ENCODE measurements around the gene STRA6. TPM values are rescaled to one million over a fixed set of nuclear protein-coding genes. Genes with fewer than 3 reads are reported as not detected.
"Not testable (repeated sequence)": the region's sequence is repeated elsewhere in the genome, so short reads cannot be mapped to it uniquely, and the experiment has no call there.

STRA6 gene
- total RNA-seq, 4 donors from 2014 or later, result 0.39 to 1.9 TPM; not detected in 2

DNA sequence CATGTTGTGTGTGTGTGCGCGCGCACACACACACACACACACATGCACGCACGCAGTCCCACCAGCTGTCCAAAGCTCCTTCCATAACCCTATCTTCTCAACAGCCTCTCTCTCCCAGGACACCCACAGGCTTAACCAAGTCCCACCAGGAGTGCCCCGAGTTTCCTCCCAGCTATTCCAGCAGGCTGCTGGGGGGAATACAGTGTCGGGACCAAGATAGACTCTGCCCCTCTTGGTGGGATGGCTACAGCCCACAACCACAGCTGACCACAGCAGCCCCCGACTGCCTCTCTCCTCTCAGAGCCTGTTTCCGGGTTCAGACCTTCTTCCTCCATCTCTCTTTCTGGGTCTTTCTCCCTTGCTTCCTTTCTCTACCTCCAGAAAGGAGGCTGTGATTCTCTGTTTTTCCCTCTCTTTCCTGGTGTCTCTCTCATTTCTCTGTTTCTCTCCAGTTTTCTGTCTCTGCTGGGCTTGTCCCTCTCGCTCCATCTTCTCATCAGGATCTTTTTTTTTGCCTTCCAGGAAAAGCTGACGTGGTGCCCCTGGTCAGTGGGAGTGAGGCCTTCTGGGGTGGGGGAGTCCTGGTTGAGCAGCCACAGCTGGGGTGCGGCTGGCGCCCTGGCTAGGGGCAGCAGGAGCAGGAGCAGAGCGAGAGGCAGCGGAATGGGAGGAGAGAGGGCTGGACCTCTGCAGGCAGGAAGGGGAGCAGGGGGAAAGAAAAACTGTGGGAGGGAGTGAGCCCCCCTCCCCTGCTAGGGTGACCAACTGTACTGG, 32.3 kb downstream of the STRA6 start:
- TF ChIP-seq EP300 (IDR thresholded peaks at IDR 0.05) (no peak), CTCF (IDR thresholded peaks at IDR 0.05) (no peak), POLR2A (IDR thresholded peaks at IDR 0.05) (no peak)
- H3K27me3 ChIP-seq, result no peaks in the 10 kb centered on the region
- H3K27ac ChIP-seq, result peak overlapping the region in 3 of 4 donors; percentile 16 to 44 (median 36)
- peaks cover 0 to under 1% (median 0%) of the 10 kb centered on the region in 3 donors for H3K36me3 ChIP-seq
- no peak overlapping the region for H3K4me3 ChIP-seq
- peaks cover 0 to 77% (median 20%) of the 10 kb centered on the region in 4 donors for H3K4me1 ChIP-seq
- H3K9me3 ChIP-seq, result no peaks in the 10 kb centered on the region
- no peak for DNase-seq (ENCODE audit: low spot score in 2 of 2)
- 73% methylated on average over 15 of the region's 15 CpGs for WGBS, 2 donors

DNA sequence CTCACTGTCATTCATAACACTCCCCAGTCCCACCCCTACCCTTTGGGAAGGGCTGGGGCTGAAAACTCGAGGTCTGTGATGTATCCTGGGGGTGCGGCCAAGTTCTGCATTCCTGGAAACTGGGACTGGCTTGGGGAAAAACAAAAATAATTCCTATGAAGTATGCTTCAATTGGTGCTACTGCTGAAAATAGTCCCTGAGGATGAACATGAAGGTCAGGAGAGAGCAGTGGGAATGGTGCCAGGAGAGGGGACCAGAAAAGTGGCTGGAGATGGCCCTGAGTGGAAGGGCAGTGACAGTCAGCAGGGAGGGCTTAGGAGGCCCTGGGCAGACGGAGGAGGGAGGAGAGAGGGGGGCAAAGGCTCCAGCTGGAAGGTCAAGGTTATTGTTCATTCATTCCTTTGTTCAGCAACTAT, 33.9 kb downstream of the STRA6 start:
- DNase-seq (ENCODE audit: low spot score in 2 of 2), result no peak
- H3K27me3 ChIP-seq, result no peaks in the 10 kb centered on the region
- no peaks in the 10 kb centered on the region for H3K36me3 ChIP-seq
- no peak overlapping the region for H3K4me3 ChIP-seq
- H3K4me1 ChIP-seq, result peaks cover 0 to 61% (median 18%) of the 10 kb centered on the region in 4 donors
- WGBS, 2 donors, result 23 to 25% methylated on average over 3 of the region's 3 CpGs
- no peaks in the 10 kb centered on the region for H3K9me3 ChIP-seq
- no peak for TF ChIP-seq POLR2A (IDR thresholded peaks at IDR 0.05)
- TF ChIP-seq CTCF (IDR thresholded peaks at IDR 0.05), result no peak
- TF ChIP-seq EP300 (IDR thresholded peaks at IDR 0.05), result no peak
- peak overlapping the region in 2 of 4 donors; percentile 48 to 57 for H3K27ac ChIP-seq

- TF ChIP-seq EP300 (IDR thresholded peaks at IDR 0.05) (no peak), POLR2A (IDR thresholded peaks at IDR 0.05) (no peak)
- Histone ChIP-seq H3K27me3 (no peaks in the 10 kb centered on the region), H3K4me1 (peaks cover 0 to 53% (median 13%) of the 10 kb centered on the region in 4 donors), H3K9me3 (no peaks in the 10 kb centered on the region), H3K4me3 (no peak overlapping the region), H3K36me3 (no peaks in the 10 kb centered on the region), H3K27ac (peak overlapping the region in 2 of 4 donors; percentile 57 to 66)
- 70 to 86% methylated on average over 4 of the region's 4 CpGs for WGBS, 2 donors
- no peak for DNase-seq (ENCODE audit: low spot score in 2 of 2)
These were observed 34.7 kb downstream of the STRA6 start for GRCh38 chr15:74167891-74168331.

DNA sequence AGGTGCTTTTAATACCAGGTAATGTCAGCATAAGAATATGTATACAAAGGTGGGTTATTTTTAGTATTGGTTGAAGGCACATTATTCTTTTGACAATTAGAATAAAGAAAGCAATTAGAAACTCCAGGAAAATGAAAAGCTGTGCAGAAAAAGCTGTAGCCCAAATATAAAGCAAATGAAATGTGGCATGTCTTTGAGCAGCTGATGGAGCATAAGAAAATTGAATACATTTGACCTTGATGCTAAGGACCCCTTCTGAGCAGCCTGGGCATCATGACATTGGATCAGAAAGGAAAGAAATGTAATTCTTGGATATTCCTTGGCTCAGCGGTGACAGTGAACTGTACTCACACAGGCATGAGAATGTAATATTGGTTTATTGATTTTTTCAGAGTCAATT, 37.1 kb downstream of the STRA6 start:
- 88 to 97% methylated on average over 1 of the region's 1 CpG for WGBS, 2 donors
- H3K4me1 ChIP-seq, result peaks cover 0 to 30% (median 3%) of the 10 kb centered on the region in 4 donors
- DNase-seq (ENCODE audit: low spot score in 2 of 2), result no peak
- H3K36me3 ChIP-seq, result no peaks in the 10 kb centered on the region
- TF ChIP-seq POLR2A (IDR thresholded peaks at IDR 0.05) (no peak), EP300 (IDR thresholded peaks at IDR 0.05) (no peak), CTCF (IDR thresholded peaks at IDR 0.05) (no peak)
- H3K4me3 ChIP-seq, result no peak overlapping the region
- H3K9me3 ChIP-seq, result no peaks in the 10 kb centered on the region
- H3K27ac ChIP-seq, result no peak overlapping the region
- no peaks in the 10 kb centered on the region for H3K27me3 ChIP-seq

DNA sequence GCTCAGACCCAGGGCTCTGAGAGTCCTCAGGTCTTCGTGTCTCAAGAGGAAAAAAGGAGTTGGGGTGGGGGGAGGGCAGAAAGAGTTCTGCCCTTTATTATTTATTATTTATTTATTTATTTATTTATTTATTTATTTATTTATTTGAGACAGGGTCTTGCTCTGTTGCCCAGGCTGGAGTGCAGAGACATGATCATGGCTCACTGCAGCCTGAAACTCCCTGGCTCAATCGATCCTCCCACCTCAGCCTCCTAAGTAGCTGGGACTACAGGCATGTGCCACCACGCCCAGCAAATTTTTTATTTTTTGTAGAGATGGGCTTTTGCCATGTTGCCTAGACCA, 40.4 kb downstream of the STRA6 start:
- not testable (repeated sequence) for H3K4me1 ChIP-seq; H3K36me3 ChIP-seq; DNase-seq (ENCODE audit: low spot score in 2 of 2); H3K9me3 ChIP-seq; H3K4me3 ChIP-seq; H3K27me3 ChIP-seq; H3K27ac ChIP-seq
- 79 to 82% methylated on average over 3 of the region's 3 CpGs for whole genome bisulfite sequencing, 2 donors

- not testable (repeated sequence) for H3K27me3 ChIP-seq; DNase-seq (ENCODE audit: low spot score in 2 of 2); H3K27ac ChIP-seq; H3K36me3 ChIP-seq; H3K4me3 ChIP-seq; H3K9me3 ChIP-seq
- 84 to 88% methylated on average over 3 of the region's 3 CpGs for WGBS, 2 donors
- peaks cover 0 to 12% (median 0%) of the 10 kb centered on the region in 4 donors for H3K4me1 ChIP-seq
These were observed 42.2 kb downstream of the STRA6 start for GRCh38 chr15:74160390-74160789.
